Esophagus squamous epithelium (tissue), 4 donors: ENCODE results near the gene HOXA11.

Experiments
- POLR2A ChIP-seq, 4 donors: fragments of 450-650 bp; IDR thresholded peaks; one replicate each; pipeline ENCODE4 v1.6.1; 2017; ENCODE audit warnings: antibody characterized with exemption in 4 of 4, mild to moderate bottlenecking in 4 of 4, moderate library complexity in 3 of 4
- TF ChIP-seq, protein P1 (sequence below), 6 experiments: fragments of 450-650 bp in 4 of 6; fragments of 200-600 bp in 2 of 6; sonication (generic) in 2 of 6; IDR thresholded peaks; one replicate each; pipeline ENCODE4 v1.5.1; 2016 to 2019; ENCODE audit warnings: antibody characterized with exemption in 6 of 6, mild to moderate bottlenecking in 4 of 6, moderate library complexity in 4 of 6

DNA sequence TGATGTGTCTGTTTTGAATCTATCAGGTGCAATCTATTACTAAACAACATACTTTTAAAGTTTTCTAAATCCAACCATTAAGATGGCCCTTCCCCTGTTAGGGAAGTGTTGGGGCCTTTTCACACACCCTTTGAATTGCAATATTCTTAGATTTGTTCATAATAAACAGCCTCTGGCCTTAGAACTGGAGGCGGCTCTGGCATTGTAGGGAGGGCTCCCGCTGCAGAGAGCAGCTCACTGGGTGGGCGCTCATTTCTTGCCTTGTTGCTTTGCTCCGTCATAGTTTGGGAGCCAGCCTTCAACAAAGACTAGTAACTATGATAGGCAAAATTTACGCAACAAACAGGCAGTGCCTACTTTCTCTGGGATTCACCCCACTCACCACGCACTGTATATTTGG is 6.7 kb downstream of the HOXA11 start:
- TF ChIP-seq, protein P1, sequence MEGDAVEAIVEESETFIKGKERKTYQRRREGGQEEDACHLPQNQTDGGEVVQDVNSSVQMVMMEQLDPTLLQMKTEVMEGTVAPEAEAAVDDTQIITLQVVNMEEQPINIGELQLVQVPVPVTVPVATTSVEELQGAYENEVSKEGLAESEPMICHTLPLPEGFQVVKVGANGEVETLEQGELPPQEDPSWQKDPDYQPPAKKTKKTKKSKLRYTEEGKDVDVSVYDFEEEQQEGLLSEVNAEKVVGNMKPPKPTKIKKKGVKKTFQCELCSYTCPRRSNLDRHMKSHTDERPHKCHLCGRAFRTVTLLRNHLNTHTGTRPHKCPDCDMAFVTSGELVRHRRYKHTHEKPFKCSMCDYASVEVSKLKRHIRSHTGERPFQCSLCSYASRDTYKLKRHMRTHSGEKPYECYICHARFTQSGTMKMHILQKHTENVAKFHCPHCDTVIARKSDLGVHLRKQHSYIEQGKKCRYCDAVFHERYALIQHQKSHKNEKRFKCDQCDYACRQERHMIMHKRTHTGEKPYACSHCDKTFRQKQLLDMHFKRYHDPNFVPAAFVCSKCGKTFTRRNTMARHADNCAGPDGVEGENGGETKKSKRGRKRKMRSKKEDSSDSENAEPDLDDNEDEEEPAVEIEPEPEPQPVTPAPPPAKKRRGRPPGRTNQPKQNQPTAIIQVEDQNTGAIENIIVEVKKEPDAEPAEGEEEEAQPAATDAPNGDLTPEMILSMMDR (IDR thresholded peaks at IDR 0.05) = no peak
- TF ChIP-seq POLR2A (IDR thresholded peaks at IDR 0.05) = no peak
